Urinary bladder (tissue), 4 donors: ENCODE results near the gene ACSF2. TPM values are rescaled to one million over a fixed set of nuclear protein-coding genes. Genes with fewer than 3 reads are reported as not detected.
"Not testable (repeated sequence)": the region's sequence is repeated elsewhere in the genome, so short reads cannot be mapped to it uniquely, and the experiment has no call there.

Source experiments
- DNase-seq: peaks from one replicate; pipeline ENCODE4 v3.0.0-alpha.2; 2015; ENCODE audit errors: extremely low spot score
- H3K27ac ChIP-seq: one replicate; pipeline ENCODE4 v1.5.1; 2013; ENCODE audit warnings: low read depth, mild to moderate bottlenecking, moderate library complexity
- H3K36me3 ChIP-seq: one replicate; pipeline ENCODE4 v1.6.1; 2013; ENCODE audit warnings: mild to moderate bottlenecking, moderate library complexity; ENCODE audit not compliant: insufficient read depth
- H3K4me1 ChIP-seq: one replicate; pipeline ENCODE4 v1.6.1; 2013; ENCODE audit warnings: mild to moderate bottlenecking, moderate library complexity; ENCODE audit not compliant: insufficient read depth
- H3K4me3 ChIP-seq: one replicate; pipeline ENCODE4 v1.5.1; 2013; ENCODE audit warnings: low read depth, low read length
- WGBS: extraction: QIAGEN DNeasy Blood & Tissue Kit; methylation state at CpG from one replicate; pipeline ENCODE4 v1.1.7; 2013; 5-methylcytosine and 5-hydroxymethylcytosine counted together
- polyA plus RNA-seq: library from polyadenylated mRNA; stranded (reverse); fragments of 200-250 nt; gene quantifications from one replicate; pipeline ENCODE4 v1.2.3, GENCODE V29; 2013
- total RNA-seq: library from RNA; depleted of rRNA; stranded (reverse); fragments of >200 nt; gene quantifications from one replicate; pipeline ENCODE4 v1.2.3, GENCODE V29; 2014
- donor health status: healthy with polysubstance abuse.
- donor health status: healthy.

ACSF2 gene
- total and polyA plus RNA-seq, 2 donors, result 23.2 to 32.6 TPM

DNA sequence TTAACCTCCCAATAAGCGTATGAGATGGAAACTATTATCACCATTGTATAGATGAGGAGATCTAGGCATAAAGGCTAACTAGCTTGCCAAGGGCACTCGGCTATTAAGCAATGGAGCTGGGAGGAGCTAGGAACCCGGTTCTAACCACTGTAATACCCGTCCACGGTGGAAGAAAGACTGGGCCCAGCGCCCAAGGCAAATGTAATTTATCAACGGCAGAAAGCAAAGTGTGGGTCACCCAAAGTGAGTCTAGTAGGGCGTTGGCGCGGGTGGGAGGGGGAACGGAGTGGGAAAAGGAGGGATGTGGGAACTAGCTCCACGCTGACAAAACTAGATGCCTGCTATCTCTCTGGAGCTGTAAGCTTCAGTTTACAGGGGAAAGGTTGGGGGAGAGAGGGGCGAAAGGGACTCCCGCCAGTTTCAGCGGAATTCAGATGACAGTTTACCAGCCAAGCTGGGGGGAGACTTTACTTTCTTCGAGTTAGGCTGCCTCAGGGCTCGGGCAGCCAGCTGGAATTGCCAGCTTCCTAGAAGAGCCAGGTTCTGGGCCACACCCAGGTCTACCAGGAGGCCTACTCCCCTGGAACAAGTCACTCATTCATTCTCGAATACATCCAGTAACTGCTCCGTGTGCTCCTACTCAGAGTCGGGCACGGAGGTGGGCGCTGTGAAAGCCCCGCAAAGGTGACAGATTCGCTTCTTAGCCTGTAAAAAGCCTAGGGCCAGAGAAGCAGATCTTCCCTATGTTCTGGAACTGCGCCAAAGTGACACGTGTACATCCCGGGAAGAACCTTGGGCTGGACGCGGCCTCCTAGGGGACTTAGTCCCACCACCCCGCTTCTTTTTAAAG, 29.5 kb upstream of the ACSF2 start:
- DNase-seq, result no peak
- no peaks in the 10 kb centered on the region for H3K4me1 ChIP-seq
- H3K27ac ChIP-seq, result no peak overlapping the region
- peaks cover 7% of the 10 kb centered on the region for H3K36me3 ChIP-seq
- H3K4me3 ChIP-seq, result peak overlapping the region; percentile 81
- 3% methylated on average over 30 of the region's 30 CpGs for WGBS

- peak within 1 kb of the TSS; percentile 59 for H3K27ac ChIP-seq
- WGBS, result under 1% methylated on average over 70 of the region's 70 CpGs
- peak within 1 kb of the TSS; percentile 81 for H3K4me3 ChIP-seq
- no peak for DNase-seq
- peaks cover 7% of the 10 kb centered on the region for H3K36me3 ChIP-seq
- no peaks in the 10 kb centered on the region for H3K4me1 ChIP-seq
Observed at GRCh38 chr17:50397111-50397918, 28.7 kb upstream of the ACSF2 start, which contains the start of gene LRRC59. Gene LRRC59 (minus strand): TSS chr17:50397523. CDS start chr17:50397317, 206 bp downstream.

- Histone ChIP-seq H3K4me3 (no peak overlapping the region), H3K36me3 (peaks cover 7% of the 10 kb centered on the region), H3K27ac (no peak overlapping the region), H3K4me1 (no peaks in the 10 kb centered on the region)
- DNase-seq, result no peak
- whole genome bisulfite sequencing, result 54% methylated on average over 9 of the region's 9 CpGs
Observed at GRCh38 chr17:50397919-50398285, 28.1 kb upstream of the ACSF2 start.

DNA sequence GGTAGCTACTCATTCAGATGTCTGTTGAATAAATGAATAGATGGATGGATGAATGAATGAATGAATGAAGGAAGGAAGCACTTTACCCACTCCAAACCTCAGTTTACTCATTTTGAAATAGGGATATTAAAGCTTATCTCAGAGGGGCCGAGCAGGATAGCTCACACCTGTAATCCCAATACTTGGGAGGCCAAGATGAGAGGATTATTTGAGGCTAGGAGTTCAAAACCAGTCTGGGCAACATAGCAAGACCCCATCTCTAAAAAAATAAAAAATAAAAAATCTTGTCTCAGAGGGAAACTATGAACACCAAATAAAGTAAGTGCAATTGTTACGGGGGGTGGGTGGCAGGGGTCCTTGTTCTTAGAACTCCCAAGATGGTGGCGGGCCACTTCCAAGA, 27.3 kb upstream of the ACSF2 start:
- DNase-seq, H3K36me3 ChIP-seq, H3K27ac ChIP-seq, H3K4me1 ChIP-seq, H3K4me3 ChIP-seq: not testable (repeated sequence)
- 96% methylated on average over 3 of the region's 3 CpGs for WGBS

GRCh38 chr17:50399591-50399990, 26.4 kb upstream of the ACSF2 start:
- not testable (repeated sequence) for H3K4me3 ChIP-seq, H3K4me1 ChIP-seq, H3K36me3 ChIP-seq, H3K27ac ChIP-seq, DNase-seq
- WGBS, result 90% methylated on average over 8 of the region's 8 CpGs

GRCh38 chr17:50405351-50405750, 20.7 kb upstream of the ACSF2 start:
- DNase-seq, result not testable (repeated sequence)
- 80% methylated on average over 4 of the region's 4 CpGs for WGBS

DNA sequence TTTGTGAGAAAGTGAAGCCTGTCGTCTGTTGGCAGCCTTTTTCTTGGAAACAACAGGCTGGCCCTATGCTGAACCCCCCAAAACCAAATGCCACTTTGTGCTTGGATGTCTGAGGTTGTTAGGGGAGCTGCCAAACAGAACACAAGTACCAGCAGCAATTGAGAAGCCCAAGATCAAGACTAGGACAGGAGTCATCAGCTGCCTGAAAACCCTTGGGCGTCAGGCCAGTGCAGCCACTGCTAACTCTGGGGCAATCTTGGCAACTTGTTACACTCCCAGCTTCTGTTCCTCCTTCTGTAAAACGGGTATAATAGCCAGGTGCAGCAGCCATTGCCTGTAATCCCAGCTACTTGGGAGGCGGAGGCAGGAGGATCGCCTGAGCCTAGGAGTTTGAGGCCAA, 19.4 kb upstream of the ACSF2 start:
- DNase-seq, result no peak
- Histone ChIP-seq H3K27ac (no peak overlapping the region), H3K4me3 (no peak overlapping the region), H3K4me1 (no peaks in the 10 kb centered on the region), H3K36me3 (no peaks in the 10 kb centered on the region)
- WGBS, result 73% methylated on average over 5 of the region's 5 CpGs

More at GRCh38 chr17:50405351-50405750, 20.7 kb upstream of the ACSF2 start:
- not testable (repeated sequence) for H3K27ac ChIP-seq, H3K36me3 ChIP-seq, H3K4me3 ChIP-seq, H3K4me1 ChIP-seq

- no peak overlapping the region for H3K27ac ChIP-seq
- WGBS, result 63% methylated on average over 4 of the region's 4 CpGs
- H3K36me3 ChIP-seq, result no peaks in the 10 kb centered on the region
- H3K4me1 ChIP-seq, result no peaks in the 10 kb centered on the region
- DNase-seq, result no peak
- H3K4me3 ChIP-seq, result no peak overlapping the region
Observed at GRCh38 chr17:50407921-50408320, 18.1 kb upstream of the ACSF2 start.

DNA sequence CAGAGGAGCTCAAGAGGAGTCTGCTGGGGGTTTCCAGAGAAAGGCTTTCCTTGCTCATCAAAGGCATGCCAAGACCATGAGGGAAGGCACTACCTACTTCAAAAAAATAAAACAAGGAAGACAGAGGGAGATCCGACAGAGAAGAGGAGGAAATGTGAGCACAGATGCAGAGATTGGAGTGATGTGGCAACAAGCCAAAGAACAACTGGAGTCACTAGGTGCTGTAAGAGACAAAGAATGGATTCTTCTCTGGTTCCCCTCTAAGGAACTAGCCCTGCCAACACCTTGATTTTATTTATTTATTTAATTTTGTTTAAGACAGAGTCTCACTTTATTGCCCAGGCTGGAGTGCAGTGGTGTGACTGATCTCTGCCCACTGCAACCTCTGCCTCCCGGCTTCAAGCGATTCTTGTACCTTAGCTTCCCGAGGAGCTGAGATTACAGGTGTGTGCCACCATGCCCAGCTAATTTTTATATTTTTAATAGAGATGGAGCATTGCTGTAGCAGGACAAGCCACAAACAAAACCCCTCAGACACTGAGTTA, 13.8 kb upstream of the ACSF2 start:
- WGBS, result 84% methylated on average over 4 of the region's 4 CpGs
- Histone ChIP-seq H3K36me3 (no peaks in the 10 kb centered on the region), H3K27ac (no peak overlapping the region), H3K4me3 (no peak overlapping the region), H3K4me1 (no peaks in the 10 kb centered on the region)
- no peak for DNase-seq

DNA sequence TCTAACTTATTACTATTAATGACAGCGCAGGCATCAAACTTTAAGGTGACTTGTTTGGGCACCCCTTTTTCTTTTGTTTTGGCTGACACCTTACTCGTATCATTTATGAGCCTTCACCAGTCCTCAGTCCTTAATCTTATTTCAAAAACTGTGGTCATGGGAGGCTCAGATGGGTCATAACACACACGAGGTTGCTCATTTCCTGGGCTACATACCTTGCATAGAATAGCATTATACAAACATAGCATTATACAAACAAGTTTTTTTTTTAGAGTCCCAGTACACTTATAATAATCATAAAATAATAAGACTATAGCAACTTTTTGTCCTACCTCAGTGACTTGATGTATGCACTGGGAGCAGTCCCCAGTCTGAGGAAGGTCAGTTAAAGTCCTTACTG, 11.2 kb upstream of the ACSF2 start:
- WGBS, result 61% methylated on average over 3 of the region's 3 CpGs
- Histone ChIP-seq H3K36me3 (no peaks in the 10 kb centered on the region), H3K27ac (no peak overlapping the region), H3K4me1 (no peaks in the 10 kb centered on the region), H3K4me3 (no peak overlapping the region)
- no peak for DNase-seq

DNA sequence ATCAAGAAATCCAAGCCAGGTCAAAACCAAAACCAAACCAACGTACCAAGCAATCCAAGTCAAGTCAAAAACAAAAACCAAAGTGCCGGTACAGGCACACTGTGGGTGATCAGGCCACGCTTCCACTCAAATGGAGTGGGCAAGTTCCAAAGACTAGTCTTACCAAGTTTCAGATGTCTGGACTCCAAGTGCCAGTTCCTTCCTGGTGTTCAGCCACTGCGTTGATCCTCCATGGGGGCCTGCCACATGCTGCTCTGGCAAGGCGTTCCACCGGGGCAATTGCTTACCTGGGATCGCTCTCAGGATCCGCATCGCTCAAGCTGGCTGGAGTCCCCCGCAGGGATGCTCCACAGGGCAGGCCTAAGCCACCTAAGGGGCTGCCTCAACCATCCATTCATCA, 6.4 kb upstream of the ACSF2 start:
- H3K27ac ChIP-seq, DNase-seq, H3K4me1 ChIP-seq, H3K36me3 ChIP-seq, H3K4me3 ChIP-seq: not testable (repeated sequence)
- 97% methylated on average over 10 of the region's 10 CpGs for WGBS

- Histone ChIP-seq H3K36me3 (no peaks in the 10 kb centered on the region), H3K4me1 (no peaks in the 10 kb centered on the region), H3K27ac (no peak overlapping the region), H3K4me3 (no peak overlapping the region)
- 93% methylated on average over 6 of the region's 6 CpGs for WGBS
- DNase-seq, result no peak
Observed at GRCh38 chr17:50420419-50421112, 5.5 kb upstream of the ACSF2 start.

GRCh38 chr17:50421308-50422051, 4.5 kb upstream of the ACSF2 start:
- WGBS, result 48% methylated on average over 3 of the region's 3 CpGs

More at GRCh38 chr17:50421308-50422051, 4.5 kb upstream of the ACSF2 start:
- Histone ChIP-seq H3K27ac (no peak overlapping the region), H3K4me1 (no peaks in the 10 kb centered on the region), H3K36me3 (no peaks in the 10 kb centered on the region), H3K4me3 (no peak overlapping the region)
- no peak for DNase-seq
